Breast epithelium (tissue), 4 donors: ENCODE results near the gene SLC2A4RG. TPM values are rescaled to one million over a fixed set of nuclear protein-coding genes. Genes with fewer than 3 reads are reported as not detected.

Experiments used
- DNase-seq, 2 donors: peaks; one replicate each; pipeline ENCODE4 v3.0.0-alpha.2; 2019; ENCODE audit warnings: low spot score in 2 of 2
- H3K27ac ChIP-seq, 2 donors: fragments of 200-600 bp; sonication (generic) in 1 of 2; one replicate each; pipeline ENCODE4 v1.5.1; 2016 to 2019; ENCODE audit warnings: mild to moderate bottlenecking in 1 of 2
- H3K27me3 ChIP-seq, 2 donors: fragments of 200-600 bp; sonication (generic) in 1 of 2; one replicate each; pipeline versions ENCODE4 v1.5.1 to v1.6.0; 2017 to 2019; ENCODE audit warnings: control low read depth in 1 of 2, mild to moderate bottlenecking in 1 of 2
- H3K36me3 ChIP-seq: fragments of 200-600 bp; one replicate; pipeline ENCODE4 v1.5.1; 2019
- H3K4me1 ChIP-seq, 2 donors: fragments of 200-600 bp; sonication (generic); one replicate each; pipeline ENCODE4 v1.5.1; 2016 to 2019; ENCODE audit warnings: control low read depth in 1 of 2
- H3K4me3 ChIP-seq, 3 donors: fragments of 200-600 bp; sonication (generic); 1 replicate in 2 of 3; 2 replicates in 1 of 3; pipeline ENCODE4 v1.5.1; 2016 to 2019; ENCODE audit warnings: mild to moderate bottlenecking in 3 of 3, moderate library complexity in 2 of 3
- H3K9me3 ChIP-seq, 2 donors: fragments of 200-600 bp; sonication (generic) in 1 of 2; one replicate each; pipeline ENCODE4 v1.5.1; 2016 to 2019; ENCODE audit warnings: control low read depth in 1 of 2
- POLR2A ChIP-seq: fragments of 450-650 bp; IDR thresholded peaks from one replicate; pipeline ENCODE4 v1.6.1; 2016; ENCODE audit warnings: antibody characterized with exemption, mild to moderate bottlenecking, moderate library complexity
- POLR2AphosphoS5 ChIP-seq, 3 donors: sonication (generic); formaldehyde crosslinking; IDR thresholded peaks; one replicate each; pipeline ENCODE4 v1.6.1; 2017; ENCODE audit warnings: antibody characterized with exemption in 3 of 3
- intact Hi-C: fragments of 100-400 bp; cut with DNase I; formaldehyde crosslinking; loops from one replicate; pipeline ENCODE4 v1.15.1; 2023; ENCODE audit warnings: low total_unique reads
- total RNA-seq, 3 donors: library from RNA; depleted of rRNA; stranded (reverse); fragments of >200 nt; gene quantifications; one replicate each; pipeline ENCODE4 v1.1.0, GENCODE V29; 2016
- TF ChIP-seq, protein P1 (sequence below), 3 donors: fragments of 450-650 bp; IDR thresholded peaks; one replicate each; pipeline ENCODE4 v1.5.1; 2016 to 2017; ENCODE audit warnings: antibody characterized with exemption in 3 of 3, mild to moderate bottlenecking in 3 of 3, moderate library complexity in 3 of 3

The SLC2A4RG gene
- total RNA-seq, 3 donors from 2014 or later = 22.9 to 58.9 (median 36.9) TPM

DNA sequence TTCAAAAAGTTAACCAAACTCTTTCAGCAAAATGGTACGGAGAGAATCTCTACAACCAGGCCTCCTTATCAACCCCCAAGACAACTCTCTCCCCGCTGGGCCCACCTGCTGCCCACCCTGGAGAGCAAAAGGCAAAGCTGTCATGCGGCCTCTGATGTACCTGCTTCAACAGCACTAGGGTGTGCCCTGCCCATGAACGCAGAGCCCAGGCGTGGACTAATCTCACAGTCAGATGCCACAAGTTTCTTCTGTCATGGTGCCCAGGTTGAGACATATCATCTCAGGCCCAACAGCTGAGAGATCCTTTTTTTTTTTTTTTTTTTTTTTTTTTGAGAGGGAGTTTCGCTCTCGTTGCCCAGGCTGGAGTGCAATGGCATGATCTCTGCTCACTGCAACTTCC lies 26.3 kb downstream of the SLC2A4RG start:
- Histone ChIP-seq H3K9me3 (no peaks in the 10 kb centered on the region), H3K4me3 (no peak overlapping the region), H3K27ac (no peak overlapping the region), H3K36me3 (no peaks in the 10 kb centered on the region), H3K27me3 (no peaks in the 10 kb centered on the region), H3K4me1 (no peaks in the 10 kb centered on the region)
- TF ChIP-seq POLR2A (no peak), POLR2AphosphoS5 (IDR thresholded peaks at IDR 0.05) (no peak)
- TF ChIP-seq, protein P1, sequence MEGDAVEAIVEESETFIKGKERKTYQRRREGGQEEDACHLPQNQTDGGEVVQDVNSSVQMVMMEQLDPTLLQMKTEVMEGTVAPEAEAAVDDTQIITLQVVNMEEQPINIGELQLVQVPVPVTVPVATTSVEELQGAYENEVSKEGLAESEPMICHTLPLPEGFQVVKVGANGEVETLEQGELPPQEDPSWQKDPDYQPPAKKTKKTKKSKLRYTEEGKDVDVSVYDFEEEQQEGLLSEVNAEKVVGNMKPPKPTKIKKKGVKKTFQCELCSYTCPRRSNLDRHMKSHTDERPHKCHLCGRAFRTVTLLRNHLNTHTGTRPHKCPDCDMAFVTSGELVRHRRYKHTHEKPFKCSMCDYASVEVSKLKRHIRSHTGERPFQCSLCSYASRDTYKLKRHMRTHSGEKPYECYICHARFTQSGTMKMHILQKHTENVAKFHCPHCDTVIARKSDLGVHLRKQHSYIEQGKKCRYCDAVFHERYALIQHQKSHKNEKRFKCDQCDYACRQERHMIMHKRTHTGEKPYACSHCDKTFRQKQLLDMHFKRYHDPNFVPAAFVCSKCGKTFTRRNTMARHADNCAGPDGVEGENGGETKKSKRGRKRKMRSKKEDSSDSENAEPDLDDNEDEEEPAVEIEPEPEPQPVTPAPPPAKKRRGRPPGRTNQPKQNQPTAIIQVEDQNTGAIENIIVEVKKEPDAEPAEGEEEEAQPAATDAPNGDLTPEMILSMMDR (IDR thresholded peaks at IDR 0.05) = no peak
- intact Hi-C loops = no loop called here
- DNase-seq = no peak

DNA sequence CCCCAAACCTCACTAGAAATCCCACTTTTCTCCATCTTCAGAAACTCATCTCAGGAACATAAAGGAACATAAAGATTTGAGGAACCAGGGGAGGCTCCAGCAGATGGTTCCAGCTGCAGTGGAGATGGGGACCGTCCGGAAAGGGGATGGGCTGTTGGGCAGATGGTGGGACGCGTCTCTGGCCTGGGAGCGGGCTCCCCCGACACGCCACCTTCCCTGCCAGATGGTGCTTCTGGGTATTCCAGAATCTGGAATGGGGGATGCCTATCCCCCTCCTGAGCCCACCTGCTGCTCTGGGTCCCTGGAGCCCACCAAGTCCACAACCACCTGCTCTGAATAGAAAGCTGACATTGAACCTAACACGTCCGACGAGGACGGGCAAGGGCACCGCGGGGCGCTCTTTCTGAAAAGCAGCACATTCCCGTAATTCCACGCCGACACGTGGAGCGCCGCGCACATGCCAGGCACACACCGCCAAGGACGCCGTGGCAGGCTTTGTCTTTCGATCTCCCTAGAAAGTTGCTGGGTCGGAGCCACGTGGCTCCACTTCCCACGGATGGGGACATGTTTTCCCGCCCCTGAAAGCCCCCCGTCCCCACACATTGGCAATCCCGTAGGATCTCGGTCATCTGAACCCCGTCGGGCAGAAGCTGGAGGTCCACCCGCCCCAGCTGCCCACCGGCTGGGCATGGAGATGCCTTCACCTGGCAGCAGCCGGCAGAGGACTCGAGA lies 27.3 kb downstream of the SLC2A4RG start:
- H3K27me3 ChIP-seq = no peaks in the 10 kb centered on the region
- no peak overlapping the region for H3K4me3 ChIP-seq
- intact Hi-C loops = no loop called here
- no peak overlapping the region for H3K27ac ChIP-seq
- H3K9me3 ChIP-seq = no peaks in the 10 kb centered on the region
- no peaks in the 10 kb centered on the region for H3K36me3 ChIP-seq
- TF ChIP-seq, protein P1 (IDR thresholded peaks at IDR 0.05) = no peak
- no peak for TF ChIP-seq POLR2A
- no peak for TF ChIP-seq POLR2AphosphoS5 (IDR thresholded peaks at IDR 0.05)
- no peak for DNase-seq
- H3K4me1 ChIP-seq = no peaks in the 10 kb centered on the region

DNA sequence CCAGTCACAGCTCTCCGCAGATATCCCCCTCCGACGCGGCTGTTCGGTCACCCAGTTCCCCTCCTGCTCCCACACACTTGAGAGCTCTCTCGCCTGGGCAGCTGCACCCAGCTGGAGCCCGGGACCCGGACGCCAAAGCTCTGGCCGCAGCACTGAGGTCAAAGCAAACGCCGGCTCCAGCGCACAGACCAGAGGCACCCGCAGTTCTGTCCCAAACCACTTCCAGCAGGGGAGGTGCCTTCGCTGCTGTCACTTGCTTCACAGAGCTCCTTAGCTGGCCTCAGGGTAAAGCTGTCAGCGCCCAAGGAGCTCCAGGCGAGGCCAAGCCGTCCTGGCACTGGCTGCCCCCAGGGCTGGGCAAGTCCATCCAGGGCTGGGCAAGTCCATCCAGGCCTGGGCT lies 27.9 kb downstream of the SLC2A4RG start:
- H3K27ac ChIP-seq = no peak overlapping the region
- H3K4me1 ChIP-seq = no peaks in the 10 kb centered on the region
- intact Hi-C loops = no loop called here
- no peaks in the 10 kb centered on the region for H3K9me3 ChIP-seq
- no peaks in the 10 kb centered on the region for H3K36me3 ChIP-seq
- no peak overlapping the region for H3K4me3 ChIP-seq
- H3K27me3 ChIP-seq = no peaks in the 10 kb centered on the region
- no peak for DNase-seq
- TF ChIP-seq POLR2A (no peak), POLR2AphosphoS5 (IDR thresholded peaks at IDR 0.05) (no peak)
- TF ChIP-seq, protein P1 (IDR thresholded peaks at IDR 0.05) = no peak

DNA sequence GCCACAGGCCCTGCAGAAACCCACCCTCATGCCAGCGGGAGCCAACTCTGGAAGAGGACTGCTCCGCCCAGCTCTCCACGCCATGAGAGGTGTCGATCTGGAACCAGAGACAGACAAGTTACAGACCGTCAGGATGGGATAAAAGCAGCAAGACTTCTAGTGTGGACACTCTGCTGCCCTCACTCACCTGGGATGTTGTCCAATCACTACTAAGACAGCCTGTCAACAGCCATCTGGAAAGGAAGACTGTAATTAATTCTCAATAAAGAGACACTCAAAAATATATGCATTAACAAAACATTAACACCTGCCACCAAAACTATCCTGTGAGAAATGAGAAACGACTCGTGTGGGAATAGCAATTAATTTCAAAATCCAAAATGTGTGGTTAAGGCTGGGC lies 28.3 kb downstream of the SLC2A4RG start:
- no peak for DNase-seq
- H3K4me1 ChIP-seq = no peaks in the 10 kb centered on the region
- TF ChIP-seq POLR2A = no peak
- no peak for TF ChIP-seq POLR2AphosphoS5 (IDR thresholded peaks at IDR 0.05)
- TF ChIP-seq, protein P1 (IDR thresholded peaks at IDR 0.05) = no peak
- no peaks in the 10 kb centered on the region for H3K36me3 ChIP-seq
- H3K4me3 ChIP-seq = no peak overlapping the region
- no peaks in the 10 kb centered on the region for H3K9me3 ChIP-seq
- intact Hi-C loops = no loop called here
- H3K27ac ChIP-seq = no peak overlapping the region
- no peaks in the 10 kb centered on the region for H3K27me3 ChIP-seq

DNA sequence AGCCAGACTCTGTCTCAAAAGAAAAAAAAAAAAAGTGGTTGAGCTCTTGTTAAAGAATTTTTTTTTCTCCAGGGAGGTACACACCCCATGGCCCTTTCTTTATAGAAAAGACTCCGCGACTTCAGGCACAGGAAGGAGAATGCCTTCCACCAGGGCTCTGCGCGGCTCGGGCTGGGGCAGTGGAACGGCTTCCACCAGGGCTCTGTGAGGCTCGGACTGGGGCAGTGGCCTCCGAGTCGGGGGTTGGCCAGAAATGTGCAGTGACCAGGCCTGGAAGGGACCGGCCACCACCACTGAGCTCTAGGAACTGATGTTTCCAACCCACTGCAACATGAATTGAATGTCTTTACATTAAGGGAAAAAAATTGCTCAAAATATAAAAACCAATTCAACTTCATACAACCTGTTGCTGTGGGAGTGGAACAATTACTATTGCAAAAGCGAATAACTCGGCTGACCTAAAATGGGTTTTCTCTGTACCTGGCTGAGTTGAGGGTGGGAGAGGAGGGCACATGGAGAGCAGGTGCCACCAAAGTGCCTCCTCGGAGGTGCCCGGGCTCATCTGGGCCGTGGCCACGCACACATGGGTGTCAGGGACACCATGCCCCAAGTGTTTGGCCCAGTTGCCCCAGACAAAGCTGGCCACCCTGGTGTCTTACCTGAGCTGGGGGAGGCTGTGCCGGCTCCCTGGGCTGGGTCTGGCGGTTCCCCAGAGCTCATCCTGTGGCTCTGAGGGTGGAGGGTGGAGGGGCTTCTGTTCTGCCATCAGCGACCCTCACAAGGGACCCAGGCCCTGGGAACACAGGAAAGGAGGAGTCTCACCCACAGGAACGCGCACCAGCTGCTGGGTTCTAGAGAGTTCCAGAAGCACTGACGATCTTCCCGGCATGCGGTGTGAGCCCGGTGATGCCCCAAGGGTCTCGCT lies 29.3 kb downstream of the SLC2A4RG start:
- intact Hi-C loops = no loop called here
- no peaks in the 10 kb centered on the region for H3K36me3 ChIP-seq
- TF ChIP-seq, protein P1 (IDR thresholded peaks at IDR 0.05) = no peak
- TF ChIP-seq POLR2AphosphoS5 (IDR thresholded peaks at IDR 0.05) (no peak), POLR2A (no peak)
- H3K27ac ChIP-seq = no peak overlapping the region
- no peaks in the 10 kb centered on the region for H3K9me3 ChIP-seq
- no peak overlapping the region for H3K4me3 ChIP-seq
- no peaks in the 10 kb centered on the region for H3K4me1 ChIP-seq
- no peak for DNase-seq
- H3K27me3 ChIP-seq = no peaks in the 10 kb centered on the region
